CD4-positive, alpha-beta T cell (primary cell): Measurements from ENCODE around the gene LTC4S. TPM values are rescaled to one million over a fixed set of nuclear protein-coding genes. Genes with fewer than 3 reads are reported as not detected.

Source experiments
- ATAC-seq: fragments of 200-7000 bp; cut with Tn5 transposase; one replicate; pipeline ENCODE4 v1.10.0; 2022; ENCODE audit warnings: mild to moderate bottlenecking; ENCODE audit not compliant: poor library complexity
- CTCF ChIA-PET: fragments of 350-600 bp; sonication (Branson Sonifier 250); formaldehyde crosslinking; loops from one replicate; lab custom pipeline; 2021; ENCODE audit warnings: antibody characterized with exemption, inconsistent platforms; lab: Charles Lee
- POLR2A ChIA-PET: fragments of 350-600 bp; sonication (Branson Sonifier 250); formaldehyde crosslinking; loops from one replicate; lab custom pipeline; 2021; ENCODE audit warnings: antibody characterized with exemption, inconsistent platforms; lab: Charles Lee
- DNase-seq, 14 experiments: peaks; one replicate each; pipeline ENCODE4 v3.0.0-alpha.2; 2013 to 2020; ENCODE audit warnings: mixed read lengths in 2 of 14
- H3K27ac ChIP-seq, 2 donors: one replicate each; pipeline versions ENCODE4 v1.5.1 to v1.7.0; 2013; ENCODE audit warnings: low read length in 2 of 2, low read depth in 1 of 2, mild to moderate bottlenecking in 1 of 2
- H3K27me3 ChIP-seq, 2 experiments: 1 replicate in 1 of 2; 2 replicates in 1 of 2; pipeline versions ENCODE4 v1.6.1 to v1.7.0; 2013; ENCODE audit warnings: low read length in 2 of 2, control low read depth in 1 of 2, mild to moderate bottlenecking in 1 of 2, moderate library complexity in 1 of 2; ENCODE audit not compliant: insufficient read depth in 2 of 2, control insufficient read depth in 1 of 2
- H3K36me3 ChIP-seq: one replicate; pipeline ENCODE4 v1.6.1; 2013; ENCODE audit warnings: low read length, control low read depth; ENCODE audit not compliant: insufficient read depth
- H3K4me1 ChIP-seq: one replicate; pipeline ENCODE4 v1.6.1; 2013; ENCODE audit warnings: low read length, control low read depth; ENCODE audit not compliant: insufficient read depth
- H3K4me3 ChIP-seq: one replicate; pipeline ENCODE4 v1.5.1; 2013; ENCODE audit warnings: mild to moderate bottlenecking, low read length, moderate library complexity
- H3K9me3 ChIP-seq, 2 experiments: 1 replicate in 1 of 2; 2 replicates in 1 of 2; pipeline versions ENCODE4 v1.6.1 to v1.7.0; 2013; ENCODE audit warnings: low read length in 2 of 2, mild to moderate bottlenecking in 2 of 2, control low read depth in 1 of 2, moderate library complexity in 1 of 2; ENCODE audit not compliant: control insufficient read depth in 1 of 2, insufficient read depth in 1 of 2
- H3K27ac Mint-ChIP-seq: one replicate; pipeline ENCODE4 v1.8.0; 2020; ENCODE audit warnings: mixed read lengths
- H3K27me3 Mint-ChIP-seq: one replicate; pipeline ENCODE4 v1.8.0; 2021; ENCODE audit warnings: mixed read lengths
- H3K36me3 Mint-ChIP-seq: one replicate; pipeline ENCODE4 v1.8.0; 2021; ENCODE audit warnings: low read depth, mixed read lengths
- H3K4me1 Mint-ChIP-seq: one replicate; pipeline ENCODE4 v1.8.0; 2021; ENCODE audit warnings: low read depth, mixed read lengths
- H3K4me3 Mint-ChIP-seq: one replicate; pipeline ENCODE4 v1.8.0; 2020; ENCODE audit warnings: mild to moderate bottlenecking, mixed read lengths
- H3K9me3 Mint-ChIP-seq: one replicate; pipeline ENCODE4 v1.8.0; 2020; ENCODE audit warnings: mixed read lengths
- intact Hi-C, 2 experiments: fragments of 100-400 bp; cut with DNase I in 1 of 2; cut with micrococcal nuclease in 1 of 2; formaldehyde crosslinking; loops; one replicate each; pipeline versions ENCODE4 v1.15.1 to v1.9.0; 2023 to 2025; cut with DNase I, micrococcal nuclease
- total RNA-seq, 174 experiments: library from RNA in 2 of 174; stranded (reverse) in 2 of 174; gene quantifications; one replicate each; pipeline ENCODE4 v1.2.3 and lab custom pipeline; 2021 to 2026
- TF ChIP-seq, protein P1 (sequence below): fragments of 200-600 bp; IDR thresholded peaks from one replicate; pipeline ENCODE4 v1.8.0; 2022; ENCODE audit warnings: antibody characterized with exemption, mild to moderate bottlenecking

Gene LTC4S
- total RNA-seq, 2 experiments from 2014 or later: 3.6 to 4.2 TPM

DNA sequence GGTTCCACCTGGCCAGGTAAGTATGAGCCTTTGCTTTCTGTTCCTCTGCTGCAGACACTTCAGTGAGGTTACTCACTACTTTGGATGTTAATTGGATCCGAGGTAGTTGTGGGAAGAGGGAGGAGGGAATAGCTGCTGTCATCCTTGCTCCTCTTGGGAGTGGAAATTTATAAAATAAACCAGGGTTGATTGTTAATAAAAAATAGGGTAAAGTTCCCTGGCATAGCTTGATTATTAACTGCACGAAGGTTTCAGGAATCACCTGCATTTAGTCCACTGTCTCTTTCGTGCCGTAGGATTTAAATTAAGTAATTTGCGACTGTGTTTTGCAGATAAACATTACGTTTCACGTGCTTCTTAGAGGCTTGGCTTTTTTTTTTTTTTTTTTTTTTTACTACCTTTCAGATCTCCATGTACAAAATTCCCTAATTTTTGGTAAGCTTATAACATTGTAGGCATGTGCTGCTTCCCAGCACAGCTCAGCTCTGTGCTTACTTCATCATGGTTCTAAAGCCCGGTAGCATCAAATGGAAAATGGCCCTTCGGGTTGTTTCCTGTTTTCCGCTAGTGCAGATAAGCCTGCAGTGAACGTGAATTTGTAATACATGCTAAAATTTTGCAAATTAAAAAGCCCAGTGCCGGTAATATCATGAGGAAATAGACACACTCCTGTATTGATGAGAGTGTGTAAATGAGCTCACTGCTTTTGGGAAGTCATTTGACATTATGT, 26.9 kb upstream of the LTC4S start:
- H3K36me3 Mint-ChIP-seq: peaks cover 73% of the 10 kb centered on the region
- peaks cover 44% of the 10 kb centered on the region for H3K4me1 Mint-ChIP-seq
- peaks cover 63% of the 10 kb centered on the region for H3K36me3 ChIP-seq
- no peaks in the 10 kb centered on the region for H3K27me3 Mint-ChIP-seq
- POLR2A ChIA-PET: interaction anchor here (0.9 to 1.4 kb wide), 2 partner anchors 27 to 29 kb away, joined by 3 read pairs; partner anchors contain the start of gene LTC4S
- no peaks in the 10 kb centered on the region for H3K9me3 ChIP-seq
- peaks cover 27% of the 10 kb centered on the region for H3K4me1 ChIP-seq
- intact Hi-C loops: no loop called here
- no peak overlapping the region for H3K4me3 Mint-ChIP-seq
- H3K4me3 ChIP-seq: no peak overlapping the region
- ATAC-seq (no peak), DNase-seq (no peak)
- TF ChIP-seq, protein P1, sequence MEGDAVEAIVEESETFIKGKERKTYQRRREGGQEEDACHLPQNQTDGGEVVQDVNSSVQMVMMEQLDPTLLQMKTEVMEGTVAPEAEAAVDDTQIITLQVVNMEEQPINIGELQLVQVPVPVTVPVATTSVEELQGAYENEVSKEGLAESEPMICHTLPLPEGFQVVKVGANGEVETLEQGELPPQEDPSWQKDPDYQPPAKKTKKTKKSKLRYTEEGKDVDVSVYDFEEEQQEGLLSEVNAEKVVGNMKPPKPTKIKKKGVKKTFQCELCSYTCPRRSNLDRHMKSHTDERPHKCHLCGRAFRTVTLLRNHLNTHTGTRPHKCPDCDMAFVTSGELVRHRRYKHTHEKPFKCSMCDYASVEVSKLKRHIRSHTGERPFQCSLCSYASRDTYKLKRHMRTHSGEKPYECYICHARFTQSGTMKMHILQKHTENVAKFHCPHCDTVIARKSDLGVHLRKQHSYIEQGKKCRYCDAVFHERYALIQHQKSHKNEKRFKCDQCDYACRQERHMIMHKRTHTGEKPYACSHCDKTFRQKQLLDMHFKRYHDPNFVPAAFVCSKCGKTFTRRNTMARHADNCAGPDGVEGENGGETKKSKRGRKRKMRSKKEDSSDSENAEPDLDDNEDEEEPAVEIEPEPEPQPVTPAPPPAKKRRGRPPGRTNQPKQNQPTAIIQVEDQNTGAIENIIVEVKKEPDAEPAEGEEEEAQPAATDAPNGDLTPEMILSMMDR: no peak
- H3K27ac ChIP-seq: no peak overlapping the region
- no peaks in the 10 kb centered on the region for H3K9me3 Mint-ChIP-seq
- CTCF ChIA-PET: interaction anchor here (0.9 kb wide), 1 partner anchor 145 kb away, joined by 5 read pairs; no protein-coding TSS in a partner anchor
- H3K27ac Mint-ChIP-seq: no peak overlapping the region
- H3K27me3 ChIP-seq: no peaks in the 10 kb centered on the region

DNA sequence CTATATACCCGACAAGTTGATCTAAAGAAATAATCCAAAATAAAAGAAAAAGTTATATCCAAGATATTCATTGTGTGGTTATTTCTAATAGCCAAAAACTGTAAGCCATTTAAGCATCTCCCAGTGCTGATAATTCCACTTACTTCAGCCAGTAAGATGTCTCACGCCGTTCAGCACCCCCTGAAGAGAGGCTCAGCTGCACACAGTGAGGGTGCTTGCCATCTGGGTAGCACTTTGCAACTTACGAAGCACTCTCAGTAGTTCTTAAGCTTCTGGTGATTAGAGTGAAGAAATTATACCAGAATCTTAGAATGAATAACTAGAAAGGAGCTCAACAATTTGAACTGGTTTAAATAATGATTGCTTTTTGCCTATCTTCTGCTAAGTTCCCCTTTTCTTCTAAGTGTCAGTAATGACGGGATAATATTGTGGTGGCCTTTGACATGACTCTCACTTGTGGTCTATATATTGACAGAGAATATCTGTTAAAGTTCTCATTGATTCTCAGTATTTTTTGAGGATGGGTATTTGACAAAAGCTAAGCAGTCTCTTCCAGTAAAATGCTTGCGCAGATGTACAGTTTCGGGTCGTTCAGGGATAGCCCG, 26.2 kb upstream of the LTC4S start:
- H3K9me3 ChIP-seq: no peaks in the 10 kb centered on the region
- TF ChIP-seq, protein P1: no peak
- no peak overlapping the region for H3K27ac ChIP-seq
- H3K9me3 Mint-ChIP-seq: no peaks in the 10 kb centered on the region
- no peaks in the 10 kb centered on the region for H3K27me3 ChIP-seq
- ChIA-PET CTCF (interaction anchor here (0.9 kb wide), 1 partner anchor 145 kb away, joined by 5 read pairs; no protein-coding TSS in a partner anchor), POLR2A (interaction anchor here (0.9 to 1.4 kb wide), 2 partner anchors 26 to 28 kb away, joined by 3 read pairs; partner anchors contain the start of gene LTC4S)
- H3K36me3 ChIP-seq: peaks cover 69% of the 10 kb centered on the region
- intact Hi-C loops: no loop called here
- no peak for DNase-seq
- no peak for ATAC-seq
- H3K27ac Mint-ChIP-seq: no peak overlapping the region
- peaks cover 37% of the 10 kb centered on the region for H3K4me1 Mint-ChIP-seq
- peaks cover 79% of the 10 kb centered on the region for H3K36me3 Mint-ChIP-seq
- H3K4me1 ChIP-seq: peaks cover 20% of the 10 kb centered on the region
- H3K4me3 Mint-ChIP-seq: no peak overlapping the region
- no peak overlapping the region for H3K4me3 ChIP-seq
- no peaks in the 10 kb centered on the region for H3K27me3 Mint-ChIP-seq

DNA sequence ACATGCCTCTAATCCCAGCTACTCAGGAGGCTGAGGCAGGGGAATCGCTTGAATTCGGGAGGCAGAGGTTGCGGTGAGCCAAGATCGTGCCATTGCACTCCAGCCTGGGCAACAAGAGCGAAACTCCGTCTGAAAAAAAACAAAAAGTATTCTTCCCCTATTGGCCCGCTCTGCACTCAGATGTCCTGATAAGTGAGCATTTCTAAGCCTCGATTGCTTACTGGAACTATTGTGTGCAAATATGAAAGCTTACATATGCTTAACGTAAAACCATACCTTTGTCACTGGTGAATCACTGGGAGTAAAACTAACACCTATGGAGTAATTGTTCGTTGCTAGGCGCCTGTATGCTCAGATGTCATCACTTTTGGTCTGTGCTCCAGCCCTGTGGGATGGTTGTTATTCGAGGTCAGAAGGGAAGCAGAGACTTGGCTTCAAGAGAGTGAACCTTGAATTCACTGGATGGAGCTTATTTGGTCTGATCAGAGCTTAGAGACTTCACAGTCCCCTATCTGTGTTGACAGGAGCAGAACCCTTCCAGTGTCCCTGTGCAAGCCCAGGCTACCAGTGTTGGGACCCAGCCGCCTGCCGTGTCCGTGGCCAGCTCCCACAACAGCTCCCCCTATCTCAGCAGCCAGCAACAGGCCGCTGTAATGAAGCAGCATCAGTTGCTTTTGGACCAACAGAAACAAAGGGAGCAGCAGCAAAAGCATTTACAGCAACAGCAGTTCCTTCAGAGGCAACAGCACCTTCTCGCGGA, 25.3 kb upstream of the LTC4S start:
- Mint-ChIP-seq H3K27me3 (no peaks in the 10 kb centered on the region), H3K36me3 (peaks cover 84% of the 10 kb centered on the region), H3K27ac (no peak overlapping the region), H3K9me3 (no peaks in the 10 kb centered on the region), H3K4me1 (peaks cover 28% of the 10 kb centered on the region), H3K4me3 (no peak overlapping the region)
- DNase-seq: no peak
- intact Hi-C loops: no loop called here
- Histone ChIP-seq H3K27me3 (no peaks in the 10 kb centered on the region), H3K4me1 (peaks cover 13% of the 10 kb centered on the region), H3K4me3 (no peak overlapping the region), H3K36me3 (peaks cover 77% of the 10 kb centered on the region), H3K9me3 (no peaks in the 10 kb centered on the region), H3K27ac (no peak overlapping the region)
- ChIA-PET POLR2A (no interaction called here), CTCF (no interaction called here)
- no peak for ATAC-seq
- TF ChIP-seq, protein P1: no peak
